ENCODE data around the gene IGF1R.

GRCh38 chr15:98682992-98683701, 34.8 kb downstream of the IGF1R start:
- TF ChIP-seq CTCF (IDR thresholded peaks at IDR 0.05; ENCODE audit: poor library complexity) (no peak), EZH2phosphoT487 (IDR thresholded peaks at IDR 0.05; ENCODE audit: low read depth, severe bottlenecking, unreplicated experiment) (no peak), EZH2 (IDR thresholded peaks at IDR 0.05; ENCODE audit: borderline replicate concordance) (no peak)
